Stimulated activated CD4-positive, alpha-beta T cell treated with anti-CD3 and anti-CD28 coated beads, Interleukin-15, amount 100 ng/mL, for 24 hours (primary cell): ENCODE results near the gene ABHD1.
A peak's percentile ranks its signal among the peaks of the same experiment; 100 is the strongest.
"Not testable (repeated sequence)": the region's sequence is repeated elsewhere in the genome, so short reads cannot be mapped to it uniquely, and the experiment has no call there.

ENCODE experiments used
- DNase-seq: peaks from one replicate; pipeline ENCODE4 v3.0.0-alpha.2; 2020

ABHD1 gene

DNA sequence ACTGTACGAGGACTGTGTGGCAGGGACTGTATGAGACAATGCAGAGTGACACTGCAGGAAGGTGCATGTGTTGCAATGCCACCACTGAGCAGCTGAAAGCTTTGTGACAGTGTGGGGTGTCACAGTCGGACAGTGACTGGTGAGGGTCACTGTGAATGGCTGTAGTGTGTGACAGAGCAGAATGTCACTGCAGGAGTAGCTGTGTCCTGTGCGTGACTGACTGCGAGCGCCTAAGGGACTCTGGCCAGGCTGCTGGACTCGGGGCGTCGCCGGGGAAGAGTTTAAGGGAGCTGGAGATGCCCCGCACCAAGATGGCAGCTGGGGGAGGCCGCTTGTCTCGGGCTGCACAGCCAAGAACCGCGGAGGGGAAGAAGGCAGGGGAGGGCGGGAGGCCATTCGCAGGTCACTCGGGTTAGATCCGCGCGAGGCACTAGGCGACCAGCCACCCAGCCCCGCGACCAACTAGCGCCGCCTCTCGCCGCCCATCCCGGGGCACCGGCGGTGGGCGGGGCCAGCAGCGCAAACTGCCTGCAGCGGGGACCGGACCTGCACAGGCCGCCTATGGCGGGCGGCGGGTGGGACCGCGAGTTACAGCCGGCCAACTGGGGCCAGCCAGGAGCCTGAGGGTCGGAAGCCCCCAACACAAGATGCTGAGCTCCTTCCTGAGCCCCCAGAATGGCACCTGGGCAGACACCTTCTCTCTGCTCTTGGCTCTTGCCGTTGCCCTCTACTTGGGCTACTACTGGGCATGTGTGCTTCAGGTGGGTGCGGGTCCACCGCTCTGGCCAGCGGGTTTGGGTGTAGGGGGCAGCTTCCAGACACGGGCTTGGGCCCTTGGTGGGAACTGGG, at the start of gene ABHD1:
Gene ABHD1, plus strand, starts transcription at position 514 of the 849 bp plus-strand sequence. Its CDS starts 134 bp downstream, at position 648.
- peak; percentile 74 for DNase-seq

DNA sequence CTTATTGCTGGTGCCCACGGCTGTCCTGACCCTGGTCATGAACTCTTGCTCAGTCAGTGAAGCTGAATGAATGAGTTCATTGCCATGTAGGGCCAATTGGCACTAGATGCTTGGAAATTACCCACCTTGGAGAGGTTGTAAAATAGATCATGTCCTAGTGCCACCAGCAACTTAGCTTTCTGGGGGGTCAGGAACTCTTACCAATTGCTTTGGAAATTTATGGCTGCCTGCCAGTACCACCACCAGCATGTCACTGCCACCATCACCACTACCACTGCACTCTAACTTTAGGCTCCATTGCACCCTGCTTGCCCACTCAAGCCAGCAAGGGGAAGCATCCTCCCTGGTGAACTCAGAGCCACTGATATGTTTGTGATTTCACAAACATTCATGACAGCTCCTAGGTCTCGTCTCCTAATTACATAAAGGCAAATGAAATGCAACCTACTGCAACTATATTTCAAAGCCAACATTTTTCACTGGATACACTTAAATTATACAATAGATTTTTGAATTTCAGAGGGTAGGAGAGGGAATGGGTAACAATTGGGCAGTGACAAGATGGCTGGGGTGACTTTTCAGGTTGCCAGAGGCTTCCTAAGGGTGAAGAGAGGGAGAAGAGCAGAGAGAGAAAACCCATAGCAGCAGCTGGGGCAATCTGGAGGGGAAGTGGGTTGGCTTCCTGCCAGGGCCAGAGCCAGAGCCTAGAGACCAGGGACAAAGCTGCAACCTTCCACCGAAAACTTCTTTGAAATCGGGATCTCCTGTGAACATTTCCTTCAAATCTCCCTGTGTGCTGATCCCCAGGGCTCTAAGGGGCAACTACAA, 48.7 kb upstream of the ABHD1 start:
- DNase-seq, result peak; percentile 51

DNA sequence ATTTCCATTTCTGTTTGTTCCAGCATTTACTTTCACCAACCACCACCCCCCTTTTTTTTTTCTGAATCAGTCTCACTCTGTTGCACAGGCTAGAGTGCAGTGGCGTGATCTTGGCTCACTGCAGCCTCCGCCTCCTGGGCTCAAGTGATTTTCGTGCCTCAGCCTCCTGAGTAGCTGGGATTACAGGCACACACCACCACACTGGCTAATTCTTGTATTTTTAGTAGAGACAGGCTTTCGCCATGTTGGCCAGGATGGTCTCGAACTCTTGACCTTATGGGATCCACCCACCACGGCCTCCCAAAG, 48.1 kb upstream of the ABHD1 start:
- DNase-seq, result not testable (repeated sequence)

DNA sequence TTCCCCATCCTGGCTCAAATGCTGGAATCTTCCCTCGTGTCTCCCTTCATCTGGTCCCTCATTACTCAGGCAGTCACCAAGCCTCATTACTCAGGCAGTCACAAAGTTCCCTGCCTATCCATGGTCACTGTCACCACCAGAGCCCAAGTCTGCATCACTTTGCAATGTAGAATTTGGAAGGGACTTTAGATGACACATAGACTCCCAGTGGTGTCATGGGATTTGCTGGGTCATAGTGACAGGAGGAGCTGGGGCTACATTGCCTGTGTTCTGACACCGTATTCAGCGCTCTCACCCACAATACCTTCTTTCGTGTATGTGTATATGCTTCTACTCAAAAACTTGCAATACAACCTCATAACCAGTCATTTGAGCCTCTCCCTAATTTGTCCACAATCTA, 47.3 kb upstream of the ABHD1 start:
- DNase-seq, result no peak

DNA sequence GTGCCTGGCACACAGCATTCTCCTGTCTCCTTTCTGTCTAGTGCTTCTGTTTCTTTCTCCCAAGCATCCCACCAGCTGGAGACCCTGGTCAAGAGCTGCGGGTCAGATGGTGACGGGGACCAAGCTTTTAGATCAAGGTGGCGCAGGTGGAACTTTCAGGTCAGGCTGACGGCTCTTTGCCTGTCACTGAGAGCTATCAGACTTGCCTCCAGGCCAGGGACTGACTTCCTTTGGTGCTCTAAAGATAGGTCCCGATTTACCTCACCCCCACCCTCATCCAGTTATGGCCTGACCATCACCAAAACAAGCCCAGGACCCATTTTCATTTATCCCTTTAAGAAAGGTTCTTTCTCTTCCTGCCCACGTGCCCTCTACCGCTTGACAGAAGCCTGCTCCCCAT, 46.4 kb upstream of the ABHD1 start:
- DNase-seq, result no peak

DNA sequence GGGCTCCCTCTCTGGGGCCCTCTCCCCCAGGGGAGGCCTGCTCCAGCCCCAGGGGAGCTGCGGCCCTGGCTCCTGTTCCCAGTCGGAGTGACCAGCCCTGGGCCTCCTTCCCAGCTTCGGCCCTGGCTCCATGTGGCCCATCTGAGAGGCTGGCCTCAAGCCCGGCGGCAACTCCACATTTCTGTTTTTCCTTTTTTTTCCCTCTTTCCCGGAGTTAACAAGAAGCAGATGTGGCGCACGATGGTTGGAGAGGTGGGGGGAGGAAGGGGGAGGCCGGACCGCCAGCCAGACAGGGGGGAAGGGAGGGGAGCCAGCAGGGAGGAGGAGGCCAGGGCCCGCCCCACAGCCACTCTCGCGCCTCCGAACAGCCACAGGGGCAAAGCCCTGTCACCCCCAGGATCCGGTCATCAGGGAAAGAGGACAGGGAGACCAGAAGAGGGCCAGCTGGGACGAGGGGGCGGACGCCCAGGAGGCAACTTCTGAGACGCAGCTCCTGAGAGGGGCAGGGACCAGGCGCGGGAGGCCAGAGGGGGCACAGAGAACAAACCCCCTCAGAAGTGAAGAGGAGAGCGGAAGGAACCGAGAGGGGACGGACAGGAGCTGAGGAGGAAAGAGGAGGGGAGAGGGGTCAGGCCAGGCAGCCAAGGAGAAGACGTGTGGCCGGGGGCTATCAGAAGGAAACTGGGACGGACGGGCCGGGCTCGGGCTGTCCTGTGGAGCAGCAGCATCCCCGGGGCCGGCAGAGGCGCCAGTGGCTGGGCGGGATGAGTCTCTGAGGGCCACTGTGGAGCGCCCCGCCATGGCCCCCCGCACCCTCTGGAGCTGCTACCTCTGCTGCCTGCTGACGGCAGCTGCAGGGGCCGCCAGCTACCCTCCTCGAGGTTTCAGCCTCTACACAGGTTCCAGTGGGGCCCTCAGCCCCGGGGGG, 45.1 kb upstream of the ABHD1 start, which contains the start of gene EMILIN1:
Gene EMILIN1, plus strand, starts transcription at position 349 of the 928 bp plus-strand sequence. Its CDS starts 451 bp downstream, at position 800.
- DNase-seq, result no peak

DNA sequence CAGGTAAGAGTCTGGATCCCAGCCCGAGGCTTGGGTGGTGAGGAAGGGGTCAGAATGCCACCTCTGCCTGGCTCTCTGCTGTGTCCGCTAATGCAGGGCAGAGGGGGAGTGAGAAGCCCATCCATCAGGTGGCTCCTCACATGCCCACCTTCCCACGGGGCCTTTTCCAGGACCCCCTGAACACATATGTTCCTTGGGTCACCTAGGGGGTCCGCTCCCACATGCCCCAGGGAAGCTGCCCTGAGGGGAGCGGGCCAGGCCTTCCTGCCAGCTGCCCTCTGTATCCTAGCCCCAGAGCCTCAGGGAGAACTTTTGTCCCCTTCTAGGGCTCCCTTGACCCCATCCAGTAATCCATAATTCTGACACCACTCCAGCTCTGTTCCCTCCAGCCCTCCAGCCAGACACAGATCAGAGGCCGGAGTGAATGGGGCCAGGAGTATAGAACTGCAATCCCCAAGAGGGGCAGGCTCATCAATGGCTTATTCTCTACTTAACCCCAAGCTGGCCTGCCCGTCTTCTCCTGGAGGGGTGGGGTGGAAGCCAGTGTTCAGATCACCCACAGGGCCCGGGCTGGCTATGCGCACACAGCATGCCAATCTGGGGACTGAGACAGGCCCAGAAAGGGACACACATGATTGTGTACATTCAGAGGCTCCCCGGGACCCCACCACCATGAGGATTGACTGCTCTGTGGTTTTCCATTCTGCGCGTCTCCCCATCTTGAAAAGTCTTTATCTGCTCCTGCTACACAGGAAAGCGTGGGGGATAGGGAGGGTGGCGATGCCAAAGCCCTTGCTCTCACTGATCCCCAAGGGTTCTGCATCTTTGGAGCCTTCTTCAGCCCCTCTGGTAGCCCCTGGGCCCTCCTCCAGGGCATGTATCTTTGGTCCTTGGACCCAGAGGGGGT, 44.1 kb upstream of the ABHD1 start:
- DNase-seq, result no peak

DNA sequence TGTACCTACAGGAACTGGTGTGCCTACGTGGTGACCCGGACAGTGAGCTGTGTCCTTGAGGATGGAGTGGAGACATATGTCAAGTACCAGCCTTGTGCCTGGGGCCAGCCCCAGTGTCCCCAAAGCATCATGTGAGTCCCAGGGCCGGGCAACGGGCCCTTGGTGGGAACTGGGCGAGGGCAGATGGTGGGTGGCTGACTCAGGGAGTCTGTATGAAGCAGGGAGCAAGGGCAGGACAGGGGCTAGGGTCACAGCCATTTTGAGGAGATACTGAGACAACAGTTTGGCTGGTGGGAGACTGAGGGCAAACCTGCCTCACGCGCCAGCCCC, 43.5 kb upstream of the ABHD1 start:
- no peak for DNase-seq

DNA sequence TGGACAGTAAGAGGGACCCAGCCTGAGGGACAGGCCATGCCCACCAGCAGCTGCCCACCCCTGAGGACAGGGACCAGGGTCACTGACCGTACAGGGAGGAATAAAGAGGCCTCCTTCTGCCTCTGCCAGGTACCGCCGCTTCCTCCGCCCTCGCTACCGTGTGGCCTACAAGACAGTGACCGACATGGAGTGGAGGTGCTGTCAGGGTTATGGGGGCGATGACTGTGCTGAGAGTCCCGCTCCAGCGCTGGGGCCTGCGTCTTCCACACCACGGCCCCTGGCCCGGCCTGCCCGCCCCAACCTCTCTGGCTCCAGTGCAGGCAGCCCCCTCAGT, 43.0 kb upstream of the ABHD1 start:
- no peak for DNase-seq

DNA sequence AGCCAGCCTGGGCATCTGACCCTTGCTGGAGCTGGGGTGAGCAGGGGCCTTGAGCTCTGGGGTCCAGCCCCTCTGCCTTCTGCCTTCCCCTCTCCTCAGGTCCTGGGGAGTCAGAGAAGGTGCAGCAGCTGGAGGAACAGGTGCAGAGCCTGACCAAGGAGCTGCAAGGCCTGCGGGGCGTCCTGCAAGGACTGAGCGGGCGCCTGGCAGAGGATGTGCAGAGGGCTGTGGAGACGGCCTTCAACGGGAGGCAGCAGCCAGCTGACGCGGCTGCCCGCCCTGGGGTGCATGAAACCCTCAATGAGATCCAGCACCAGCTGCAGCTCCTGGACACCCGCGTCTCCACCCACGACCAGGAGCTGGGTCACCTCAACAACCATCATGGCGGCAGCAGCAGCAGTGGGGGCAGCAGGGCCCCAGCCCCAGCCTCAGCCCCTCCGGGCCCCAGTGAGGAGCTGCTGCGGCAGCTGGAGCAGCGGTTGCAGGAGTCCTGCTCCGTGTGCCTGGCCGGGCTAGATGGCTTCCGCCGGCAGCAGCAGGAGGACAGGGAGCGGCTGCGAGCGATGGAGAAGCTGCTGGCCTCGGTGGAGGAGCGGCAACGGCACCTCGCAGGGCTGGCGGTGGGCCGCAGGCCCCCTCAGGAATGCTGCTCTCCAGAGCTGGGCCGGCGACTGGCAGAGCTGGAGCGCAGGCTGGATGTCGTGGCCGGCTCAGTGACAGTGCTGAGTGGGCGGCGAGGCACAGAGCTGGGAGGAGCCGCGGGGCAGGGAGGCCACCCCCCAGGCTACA, 41.4 kb upstream of the ABHD1 start:
- no peak for DNase-seq

DNA sequence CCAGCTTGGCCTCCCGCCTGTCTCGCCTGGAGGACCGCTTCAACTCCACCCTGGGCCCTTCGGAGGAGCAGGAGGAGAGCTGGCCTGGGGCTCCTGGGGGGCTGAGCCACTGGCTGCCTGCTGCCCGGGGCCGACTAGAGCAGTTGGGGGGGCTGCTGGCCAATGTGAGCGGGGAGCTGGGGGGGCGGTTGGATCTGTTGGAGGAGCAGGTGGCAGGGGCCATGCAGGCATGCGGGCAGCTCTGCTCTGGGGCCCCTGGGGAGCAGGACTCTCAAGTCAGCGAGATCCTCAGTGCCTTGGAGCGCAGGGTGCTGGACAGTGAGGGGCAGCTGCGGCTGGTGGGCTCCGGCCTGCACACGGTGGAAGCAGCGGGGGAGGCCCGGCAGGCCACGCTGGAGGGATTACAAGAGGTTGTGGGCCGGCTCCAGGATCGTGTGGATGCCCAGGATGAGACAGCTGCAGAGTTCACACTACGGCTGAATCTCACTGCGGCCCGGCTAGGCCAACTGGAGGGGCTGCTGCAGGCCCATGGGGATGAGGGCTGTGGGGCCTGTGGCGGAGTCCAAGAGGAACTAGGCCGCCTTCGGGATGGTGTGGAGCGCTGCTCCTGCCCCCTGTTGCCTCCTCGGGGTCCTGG, 40.7 kb upstream of the ABHD1 start:
- DNase-seq, result no peak

DNA sequence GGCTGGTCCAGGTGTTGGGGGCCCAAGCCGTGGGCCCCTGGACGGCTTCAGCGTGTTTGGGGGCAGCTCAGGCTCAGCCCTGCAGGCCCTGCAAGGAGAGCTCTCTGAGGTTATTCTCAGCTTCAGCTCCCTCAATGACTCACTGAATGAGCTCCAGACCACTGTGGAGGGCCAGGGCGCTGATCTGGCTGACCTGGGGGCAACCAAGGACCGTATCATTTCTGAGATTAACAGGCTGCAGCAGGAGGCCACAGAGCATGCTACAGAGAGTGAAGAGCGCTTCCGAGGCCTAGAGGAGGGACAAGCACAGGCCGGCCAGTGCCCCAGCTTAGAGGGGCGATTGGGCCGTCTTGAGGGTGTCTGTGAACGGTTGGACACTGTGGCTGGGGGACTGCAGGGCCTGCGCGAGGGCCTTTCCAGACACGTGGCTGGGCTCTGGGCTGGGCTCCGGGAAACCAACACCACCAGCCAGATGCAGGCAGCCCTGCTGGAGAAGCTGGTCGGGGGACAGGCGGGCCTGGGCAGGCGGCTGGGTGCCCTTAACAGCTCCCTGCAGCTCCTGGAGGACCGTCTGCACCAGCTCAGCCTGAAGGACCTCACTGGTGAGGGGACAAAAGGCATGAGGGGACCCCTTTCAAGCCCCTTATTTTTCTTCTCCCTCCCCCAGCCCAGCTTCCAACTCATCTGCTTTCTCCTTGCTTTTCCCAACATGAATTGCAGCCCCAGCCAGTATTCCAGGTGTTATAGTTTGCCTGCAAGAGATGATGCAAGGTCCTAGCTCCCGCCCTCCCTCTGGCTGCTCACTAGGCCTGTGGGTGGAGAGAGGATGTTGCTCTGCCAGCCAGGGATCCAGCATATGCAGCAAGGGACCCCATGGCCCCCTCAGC, 40.0 kb upstream of the ABHD1 start:
- DNase-seq, result no peak

DNA sequence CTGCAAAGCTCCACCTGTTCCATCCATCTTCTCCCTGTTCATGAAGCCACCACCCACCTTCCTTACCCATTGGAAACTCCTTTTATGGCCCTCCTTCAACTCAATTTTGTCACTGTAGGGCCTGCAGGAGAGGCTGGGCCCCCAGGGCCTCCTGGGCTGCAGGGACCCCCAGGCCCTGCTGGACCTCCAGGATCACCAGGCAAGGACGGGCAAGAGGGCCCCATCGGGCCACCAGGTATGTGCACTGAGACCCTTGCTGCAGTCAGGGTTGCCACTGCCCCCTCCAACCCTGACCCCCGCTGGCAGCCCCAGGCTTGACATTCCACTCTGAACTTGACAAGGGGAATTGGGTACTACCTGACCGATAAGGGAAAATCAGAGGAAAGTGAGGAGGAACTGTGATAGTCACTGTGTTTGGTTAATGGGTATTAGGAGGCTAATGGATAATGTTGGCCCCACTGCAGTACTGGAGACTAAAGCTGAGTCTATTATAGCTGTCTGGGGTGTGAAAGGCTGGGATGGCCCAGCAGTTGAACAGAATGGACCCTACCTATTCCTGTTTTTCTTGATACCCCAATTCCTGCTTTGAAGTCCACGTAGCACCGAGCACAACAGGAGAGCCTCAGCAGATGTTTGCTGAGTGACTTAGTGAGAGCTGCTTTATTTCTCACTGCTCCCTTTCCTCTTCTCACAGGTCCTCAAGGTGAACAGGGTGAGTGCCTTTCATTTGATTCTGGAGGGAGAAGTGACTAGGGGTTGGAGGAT, 39.1 kb upstream of the ABHD1 start:
- DNase-seq, result no peak

DNA sequence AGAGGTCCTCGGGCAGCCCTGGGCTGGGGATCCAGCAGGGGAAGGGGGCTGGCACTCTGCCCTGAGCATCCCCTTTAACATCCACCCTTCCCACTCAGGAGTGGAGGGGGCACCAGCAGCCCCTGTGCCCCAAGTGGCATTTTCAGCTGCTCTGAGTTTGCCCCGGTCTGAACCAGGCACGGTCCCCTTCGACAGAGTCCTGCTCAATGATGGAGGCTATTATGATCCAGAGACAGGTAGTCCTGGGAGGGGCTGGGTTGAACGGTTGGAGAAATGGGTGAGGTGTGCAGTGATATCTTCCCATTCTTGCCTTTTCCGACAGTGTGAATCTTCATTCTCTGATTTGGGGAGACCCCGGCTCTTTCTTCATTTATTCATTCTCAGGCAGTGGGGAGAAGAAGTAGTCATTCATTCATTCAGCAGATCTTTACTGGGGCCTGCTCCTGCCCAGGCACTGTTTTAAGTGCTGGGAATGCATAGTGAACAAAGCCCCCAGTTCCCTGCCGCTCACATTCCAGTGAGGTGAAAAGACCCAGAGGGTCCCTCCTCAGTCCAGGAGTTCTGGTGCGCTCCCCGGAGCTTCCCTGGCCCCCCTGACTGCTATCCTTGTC, 38.4 kb upstream of the ABHD1 start:
- no peak for DNase-seq

DNA sequence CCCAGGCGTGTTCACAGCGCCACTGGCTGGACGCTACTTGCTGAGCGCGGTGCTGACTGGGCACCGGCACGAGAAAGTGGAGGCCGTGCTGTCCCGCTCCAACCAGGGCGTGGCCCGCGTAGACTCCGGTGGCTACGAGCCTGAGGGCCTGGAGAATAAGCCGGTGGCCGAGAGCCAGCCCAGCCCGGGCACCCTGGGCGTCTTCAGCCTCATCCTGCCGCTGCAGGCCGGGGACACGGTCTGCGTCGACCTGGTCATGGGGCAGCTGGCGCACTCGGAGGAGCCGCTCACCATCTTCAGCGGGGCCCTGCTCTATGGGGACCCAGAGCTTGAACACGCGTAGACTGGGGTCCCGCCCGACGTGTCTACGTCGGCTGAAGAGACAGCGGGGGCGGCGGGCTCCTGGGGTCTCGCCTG, 37.9 kb upstream of the ABHD1 start:
- DNase-seq, result peak; percentile 58

DNA sequence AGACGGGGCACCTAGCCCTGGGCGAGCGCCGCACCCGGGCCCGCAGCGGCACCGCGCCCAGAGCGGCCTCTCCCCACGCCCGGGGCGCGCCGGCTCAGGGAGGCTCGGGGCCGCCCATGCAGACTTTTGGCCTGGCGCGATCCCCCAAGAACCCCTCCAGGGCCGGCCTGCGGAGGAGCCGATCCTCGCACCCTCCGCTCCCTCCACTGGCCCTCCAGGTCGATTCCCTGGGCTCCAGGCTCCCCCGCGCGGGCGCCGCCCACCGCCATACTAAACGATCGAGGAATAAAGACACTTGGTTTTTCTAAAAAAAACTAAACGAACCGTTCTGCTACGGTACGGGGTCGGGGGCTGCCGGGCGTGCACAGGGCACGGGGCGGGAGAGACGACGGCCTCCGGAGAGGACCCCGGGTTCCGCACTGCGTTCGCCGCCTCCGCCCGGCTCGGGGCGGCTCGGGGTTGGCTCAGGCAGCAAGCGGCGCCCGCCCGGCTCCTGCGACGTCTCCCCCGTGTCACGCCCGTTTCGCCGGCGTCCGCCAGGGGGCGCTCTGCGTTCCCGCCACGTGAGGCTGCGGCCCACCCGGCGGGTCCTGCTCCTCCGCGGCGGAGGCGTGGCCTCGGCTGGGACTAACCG, 37.4 kb upstream of the ABHD1 start:
- peak; percentile 97 for DNase-seq

DNA sequence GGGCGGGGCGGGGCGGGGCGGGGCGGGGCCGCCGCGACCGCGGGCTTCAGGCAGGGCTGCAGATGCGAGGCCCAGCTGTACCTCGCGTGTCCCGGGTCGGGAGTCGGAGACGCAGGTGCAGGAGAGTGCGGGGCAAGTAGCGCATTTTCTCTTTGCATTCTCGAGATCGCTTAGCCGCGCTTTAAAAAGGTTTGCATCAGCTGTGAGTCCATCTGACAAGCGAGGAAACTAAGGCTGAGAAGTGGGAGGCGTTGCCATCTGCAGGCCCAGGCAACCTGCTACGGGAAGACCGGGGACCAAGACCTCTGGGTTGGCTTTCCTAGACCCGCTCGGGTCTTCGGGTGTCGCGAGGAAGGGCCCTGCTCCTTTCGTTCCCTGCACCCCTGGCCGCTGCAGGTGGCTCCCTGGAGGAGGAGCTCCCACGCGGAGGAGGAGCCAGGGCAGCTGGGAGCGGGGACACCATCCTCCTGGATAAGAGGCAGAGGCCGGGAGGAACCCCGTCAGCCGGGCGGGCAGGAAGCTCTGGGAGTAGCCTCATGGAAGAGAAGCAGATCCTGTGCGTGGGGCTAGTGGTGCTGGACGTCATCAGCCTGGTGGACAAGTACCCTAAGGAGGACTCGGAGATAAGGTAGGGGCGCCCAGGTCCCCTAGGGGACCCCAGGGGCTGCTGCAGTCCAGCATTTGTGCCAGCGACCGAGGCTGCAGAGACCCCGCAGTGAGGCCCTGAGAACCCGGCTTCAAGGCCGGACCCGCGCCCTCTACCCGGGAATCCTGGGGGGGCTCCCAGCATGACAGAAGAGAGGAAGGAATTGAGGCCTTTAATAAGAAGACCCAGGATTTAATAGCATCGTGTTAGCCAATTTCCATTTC, 36.7 kb upstream of the ABHD1 start, which contains the start of gene KHK:
Gene KHK, plus strand, starts transcription at position 49 of the 870 bp plus-strand sequence. Its CDS starts 488 bp downstream, at position 537.
- peak; percentile 55 for DNase-seq
